Measurements from ENCODE around the gene SFRP4. TPM values are rescaled to one million over a fixed set of nuclear protein-coding genes. Genes with fewer than 3 reads are reported as not detected.

Gene SFRP4
- total and polyA plus RNA-seq, 10 of the 15 experiments (the other 5 are each of a cell fraction or from before 2014, with no cell fraction given): 0.02 to 0.15 (median 0.14) TPM; not detected in 7

- Histone ChIP-seq H3K4me2 (ENCODE audit: control insufficient read depth, insufficient read depth) (peak overlapping the region; percentile 51), H3K79me2 (ENCODE audit: control insufficient read depth, insufficient read depth, low read length) (no peaks in the 10 kb centered on the region), H2AFZ (ENCODE audit: control insufficient read depth, low read depth, low read length) (peak overlapping the region; percentile 23), H3K36me3 (ENCODE audit: control insufficient read depth in 2 of 2, insufficient read depth in 2 of 2, low read length in 1 of 2) (no peaks in the 10 kb centered on the region), H3K4me1 (ENCODE audit: control insufficient read depth, insufficient read depth, low read length) (peaks cover 8% of the 10 kb centered on the region), H3K9ac (ENCODE audit: control insufficient read depth, insufficient read depth, low read length) (no peak overlapping the region), H3K27me3 (replicated peaks in 1 of 2; ENCODE audit: control insufficient read depth in 2 of 2, insufficient read depth in 2 of 2, low read length in 1 of 2) (peaks cover 0 to 4% of the 10 kb centered on the region in 2 experiments; a peak in 2 of 4 replicates), H3K9me3 (replicated peaks; ENCODE audit: control insufficient read depth, insufficient read depth, low read length) (no peaks in the 10 kb centered on the region), H3K27ac (ENCODE audit: control insufficient read depth, insufficient read depth) (no peak overlapping the region), H3K4me3 (peak overlapping the region; percentile 48), H4K20me1 (ENCODE audit: control insufficient read depth, insufficient read depth) (no peaks in the 10 kb centered on the region)
- ChIA-PET CTCF (interaction anchor here (0.6 to 7.5 kb wide), 38 partner anchors 7 to 453 kb away, joined by 3 to 108 read pairs (median 8); no protein-coding TSS in a partner anchor), SMC1A (ENCODE audit: uncharacterized antibody, unreplicated experiment) (interaction anchor here (0.6 to 8.5 kb wide), 20 partner anchors 12 to 395 kb away, joined by 3 to 98 read pairs (median 4); no protein-coding TSS in a partner anchor), RAD21 (ENCODE audit: unreplicated experiment) (interaction anchor here (1.0 to 4.4 kb wide), 14 partner anchors 8 to 452 kb away, joined by 3 to 24 read pairs (median 12); no protein-coding TSS in a partner anchor), POLR2A (interaction anchor here (1.9 to 3.2 kb wide), 3 partner anchors 25 to 32 kb away, joined by 4 to 17 read pairs (median 11); no protein-coding TSS in a partner anchor)
- TF ChIP-seq YY1 (IDR thresholded peaks at IDR 0.05; ENCODE audit: low read depth, low read length) (no peak), TCF12 (IDR thresholded peaks at IDR 0.05; ENCODE audit: low read depth, low read length) (no peak), BHLHE40 (IDR thresholded peaks at IDR 0.05; ENCODE audit: borderline replicate concordance in 1 of 2, low read depth in 2 of 2, low read length in 1 of 2) (peak in 1 of 2 experiments; percentile 5; a peak in 1 of 4 replicates), NFIC (IDR thresholded peaks at IDR 0.05; ENCODE audit: low read depth, low read length) (no peak), ZBTB11 (CRISPR knock-in tag; IDR thresholded peaks at IDR 0.05) (no peak), POLR2AphosphoS5 (IDR thresholded peaks at IDR 0.05; ENCODE audit: low read length) (no peak), USF1 (IDR thresholded peaks at IDR 0.05; ENCODE audit: borderline replicate concordance, extremely low read length, insufficient read depth, low read depth, low read length) (no peak), ATF7 (IDR thresholded peaks at IDR 0.05; ENCODE audit: low read depth) (no peak), CHD1 (IDR thresholded peaks at IDR 0.05; ENCODE audit: low read depth, low read length) (no peak), HDAC6 (IDR thresholded peaks at IDR 0.05; ENCODE audit: unreplicated experiment) (peak; percentile 54), BCLAF1 (IDR thresholded peaks at IDR 0.05) (no peak), GATAD2B (conservative IDR thresholded peaks at IDR 0.05; ENCODE audit: low read depth) (0 out of 2 replicates have a peak, but pooled peaks have one; percentile 22), WRNIP1 (IDR thresholded peaks at IDR 0.05; ENCODE audit: borderline replicate concordance, low read depth, low read length) (no peak)
- peak; percentile 7; the same call in 2 of the 3 replicates for ATAC-seq
- 15% methylated on average over 57 of the region's 57 CpGs for WGBS (ENCODE audit: insufficient coverage, insufficient replicate concordance, low lambda C conversion rate, missing lambda C conversion rate)
- no peak for DNase-seq (ENCODE audit: low read depth, low spot score)
- intact Hi-C loops (cut with micrococcal nuclease; ENCODE audit: unreplicated experiment): loop anchor here (5.0 kb wide), 3 partner anchors 106 to 306 kb away; no protein-coding TSS in a partner anchor
- BruUV-seq (replicated peaks): no TSS peak
- FAIRE-seq: no peak
- in situ Hi-C loops (cut with MboI): no loop called here
Observed at GRCh38 chr7:37916017-37916672, 472 bp downstream of the SFRP4 start.

All from GM12878 (cell line).